GM19023 (cell line): Measurements from ENCODE around the gene TDRD12.
"Not testable (repeated sequence)": the region's sequence is repeated elsewhere in the genome, so short reads cannot be mapped to it uniquely, and the experiment has no call there.

Source experiments
- ATAC-seq: cut with Tn5 transposase; IDR thresholded peaks from one replicate; pipeline ENCODE4 v1.9.1; 2021; ENCODE audit warnings: mild to moderate bottlenecking, moderate library complexity; ENCODE audit not compliant: unreplicated experiment

TDRD12 gene

GRCh38 chr19:32865326-32865725 is 145.8 kb downstream of the TDRD12 start:
- no peak for ATAC-seq

- no peak for ATAC-seq
These were observed 146.5 kb downstream of the TDRD12 start for GRCh38 chr19:32866061-32866460.

- no peak for ATAC-seq
These were observed 147.1 kb downstream of the TDRD12 start for GRCh38 chr19:32866564-32867265.

GRCh38 chr19:32867436-32867835 is 147.9 kb downstream of the TDRD12 start:
- not testable (repeated sequence) for ATAC-seq

DNA sequence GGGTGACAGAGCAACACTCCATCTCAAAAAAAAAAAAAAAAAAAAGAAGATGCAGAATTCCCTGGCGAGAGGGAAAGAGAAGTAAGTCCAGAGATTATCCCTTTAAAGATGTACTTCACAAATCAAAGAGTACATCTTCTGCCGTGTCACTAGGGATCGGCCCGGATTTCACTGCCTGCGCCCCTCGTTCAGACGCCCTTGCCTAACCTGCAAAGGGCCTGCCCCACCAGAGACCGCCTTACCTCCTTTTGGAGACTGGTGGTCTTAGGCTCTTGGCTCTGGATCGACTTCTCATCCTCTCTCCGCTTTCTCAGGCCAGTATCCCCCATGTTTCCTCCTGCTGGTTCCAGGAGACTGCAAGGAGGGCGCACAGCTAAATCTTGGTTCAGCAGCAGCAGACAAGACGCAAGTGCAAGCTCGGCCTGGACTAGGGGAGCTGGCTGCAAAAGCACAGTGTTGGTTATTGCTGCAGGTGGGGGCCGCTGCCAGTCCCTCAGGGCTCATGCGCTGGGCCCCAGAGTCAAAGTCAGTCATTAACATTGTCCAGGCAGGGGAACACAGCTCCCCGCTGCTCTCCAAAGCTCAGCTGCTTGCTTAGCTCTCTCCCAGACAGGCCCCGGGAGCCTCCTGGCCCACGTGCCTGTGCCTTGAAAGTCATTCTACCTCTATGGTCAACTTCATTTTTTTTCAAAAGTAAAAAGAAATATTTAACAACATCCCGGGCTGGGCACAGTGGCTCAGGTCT is 148.8 kb downstream of the TDRD12 start:
- no peak for ATAC-seq

GRCh38 chr19:32869369-32869965 is 149.9 kb downstream of the TDRD12 start, which contains the start of gene SLC7A9:
TSS of gene SLC7A9 (minus strand) at chr19:32869767. CDS start at chr19:32868534, 1,233 bp downstream.
- ATAC-seq, result no peak

DNA sequence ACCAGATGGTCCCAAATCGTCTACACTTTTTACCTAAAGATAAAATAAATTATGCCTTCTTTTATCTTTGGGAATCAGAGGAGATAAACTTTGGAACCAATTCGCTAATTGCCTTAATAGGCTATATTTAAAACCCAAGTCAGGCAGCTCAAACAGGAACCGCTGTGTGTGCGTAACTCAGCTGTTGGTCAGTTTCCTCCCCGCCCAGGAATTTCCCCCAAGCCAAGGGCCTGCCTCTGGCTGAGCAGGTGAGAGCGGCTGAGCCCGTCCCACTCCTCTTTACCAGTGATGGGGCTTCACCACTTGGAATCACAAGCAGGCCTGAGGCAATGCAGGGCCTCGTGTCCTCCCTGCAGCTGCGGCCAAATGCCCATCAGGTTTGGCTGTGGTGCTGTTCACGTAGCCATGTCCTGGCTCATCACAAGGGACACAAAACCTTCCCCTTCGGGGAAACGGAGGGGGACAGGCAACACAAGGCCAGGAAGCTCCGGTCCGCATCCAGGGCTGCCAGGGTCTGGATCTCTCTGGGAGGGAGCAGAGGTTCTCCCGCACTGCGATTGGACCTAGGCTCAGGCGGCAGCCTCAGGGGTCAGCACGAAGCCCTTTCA is 150.5 kb downstream of the TDRD12 start:
- ATAC-seq, result no peak

- no peak for ATAC-seq
These were observed 151.4 kb downstream of the TDRD12 start for GRCh38 chr19:32870981-32871451.

GRCh38 chr19:32872391-32872790 is 152.8 kb downstream of the TDRD12 start:
- no peak for ATAC-seq

DNA sequence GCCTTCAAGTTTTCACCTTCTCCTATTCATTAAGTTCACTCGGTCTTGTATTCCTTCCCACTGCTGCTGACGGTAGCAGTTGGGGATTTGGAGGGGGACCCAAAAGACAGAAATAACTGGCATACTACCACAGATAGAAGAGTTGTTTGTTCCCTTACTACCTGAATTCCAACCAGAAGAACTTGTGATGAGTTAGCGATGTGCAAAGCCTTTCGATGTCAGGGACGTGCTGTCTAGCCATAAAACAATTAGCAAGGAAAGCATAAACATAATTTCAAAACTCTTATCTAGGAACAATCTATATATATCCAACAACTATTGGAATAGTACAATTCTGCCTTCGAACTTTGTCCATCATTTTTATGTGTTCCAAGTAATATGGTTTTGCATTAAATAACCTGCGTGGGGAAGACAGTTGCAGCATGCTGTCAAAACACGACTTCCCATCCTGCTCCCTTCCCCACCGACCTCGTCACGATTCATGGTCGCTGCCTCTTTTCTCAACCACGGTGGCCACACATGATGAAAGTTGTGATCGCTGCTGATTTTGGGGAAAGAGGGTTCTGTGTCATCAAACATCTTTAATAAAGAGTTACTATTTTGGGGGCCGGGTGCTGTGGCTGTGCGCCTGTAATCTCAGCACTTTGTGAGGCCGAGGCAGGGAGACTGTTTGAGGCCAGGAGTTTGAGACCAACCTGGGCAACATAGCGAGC is 153.8 kb downstream of the TDRD12 start:
- ATAC-seq, result no peak

DNA sequence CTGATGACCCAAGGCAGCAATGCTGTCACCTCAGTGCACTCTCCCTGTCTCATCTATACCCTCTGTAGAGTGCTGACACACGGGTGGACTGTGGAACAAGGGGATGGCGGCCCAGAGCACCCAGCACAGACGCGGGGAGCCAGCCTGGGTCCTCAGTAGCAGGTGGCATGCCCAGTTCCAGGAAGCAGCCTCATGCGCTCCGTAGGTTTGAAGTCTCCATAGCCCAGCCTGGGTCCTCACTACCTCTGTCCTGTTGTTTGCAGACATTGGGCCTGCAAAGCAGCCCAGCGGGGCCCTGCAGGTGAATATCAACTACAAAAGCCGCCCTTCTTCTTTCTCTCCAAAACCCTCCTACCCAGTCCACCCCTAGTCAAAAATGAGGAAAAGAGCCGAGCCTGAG is 155.0 kb downstream of the TDRD12 start:
- no peak for ATAC-seq

GRCh38 chr19:32875428-32875827 is 155.9 kb downstream of the TDRD12 start:
- no peak for ATAC-seq

- ATAC-seq, result no peak
These were observed 156.8 kb downstream of the TDRD12 start for GRCh38 chr19:32876236-32876918.

- no peak for ATAC-seq
These were observed 157.3 kb downstream of the TDRD12 start for GRCh38 chr19:32876919-32877285.
